ENCODE measurements around the gene HBS1L. TPM values are rescaled to one million over a fixed set of nuclear protein-coding genes. Genes with fewer than 3 reads are reported as not detected.
A peak's percentile ranks its signal among the peaks of the same experiment; 100 is the strongest.

The HBS1L gene
- total and polyA plus RNA-seq, 9 of the 15 experiments (the other 6 are each of a cell fraction or from before 2014, with no cell fraction given): 101 to 199 (median 145) TPM

GRCh38 chr6:135087403-135087802, 32.8 kb upstream of the HBS1L start:
- intact Hi-C loops (cut with micrococcal nuclease) (loop anchor here (2.0 to 10.0 kb wide), 4 partner anchors 33 to 237 kb away; partner anchors contain the start of genes HBS1L and MYB), in situ Hi-C loops (cut with MboI) (no loop called here)
- Histone ChIP-seq H3K27ac (ENCODE audit: extremely low read depth, low read depth, low read length) (peak overlapping the region; percentile 30; the same call in 1 of the 3 replicates), H3K9ac (ENCODE audit: insufficient read depth in 1 of 2, low read depth in 2 of 2, low read length in 2 of 2) (no peak overlapping the region), H3K36me3 (ENCODE audit: control insufficient read depth, insufficient read depth, low read length) (peaks cover 7% of the 10 kb centered on the region; the same call in 2 of the 3 replicates), H3K27me3 (ENCODE audit: control insufficient read depth in 2 of 2, insufficient read depth in 2 of 2, low read length in 2 of 2) (no peaks in the 10 kb centered on the region), H2AFZ (ENCODE audit: low read depth, low read length) (peak overlapping the region; percentile 84), H4K20me1 (replicated peaks; ENCODE audit: control insufficient read depth, insufficient read depth, low read length) (no peaks in the 10 kb centered on the region), H3K9me1 (ENCODE audit: control insufficient read depth, insufficient read depth, low read length) (no peaks in the 10 kb centered on the region), H3K9me3 (replicated peaks; ENCODE audit: control insufficient read depth, insufficient read depth, low read depth, low read length) (peaks cover 11% of the 10 kb centered on the region; the same call in 1 of the 2 replicates), H3K4me2 (ENCODE audit: insufficient read depth, low read length) (0 out of 2 replicates have a peak overlapping the region, but pooled peaks have one; percentile 22), H3K4me3 (no peak overlapping the region), H3K79me2 (ENCODE audit: control insufficient read depth, insufficient read depth, low read length) (no peaks in the 10 kb centered on the region), H3K4me1 (replicated peaks in 1 of 2; ENCODE audit: control insufficient read depth in 2 of 2, insufficient read depth in 2 of 2, low read length in 2 of 2) (peaks cover 25 to 76% of the 10 kb centered on the region in 2 experiments)
- DNase-seq (ENCODE audit: extremely low read depth in 1 of 4, low spot score in 3 of 4) (peak in 2 of 4 experiments; percentile 41 to 77), ATAC-seq (peak; percentile 62), FAIRE-seq (peak; percentile 6)
- WGBS (ENCODE audit: insufficient coverage, low coverage, missing lambda C conversion rate): 76% methylated on average over 3 of the region's 3 CpGs
- ChIA-PET CTCF (ENCODE audit: low intra/inter-chr PET ratio) (no interaction called here), POLR2A (no interaction called here)
- no TSS peak for BruUV-seq (replicated peaks)
- TF ChIP-seq ZNF592 (IDR thresholded peaks at IDR 0.05): peak; percentile 24; the same call in 1 of the 2 replicates
- TF ChIP-seq, protein P1, sequence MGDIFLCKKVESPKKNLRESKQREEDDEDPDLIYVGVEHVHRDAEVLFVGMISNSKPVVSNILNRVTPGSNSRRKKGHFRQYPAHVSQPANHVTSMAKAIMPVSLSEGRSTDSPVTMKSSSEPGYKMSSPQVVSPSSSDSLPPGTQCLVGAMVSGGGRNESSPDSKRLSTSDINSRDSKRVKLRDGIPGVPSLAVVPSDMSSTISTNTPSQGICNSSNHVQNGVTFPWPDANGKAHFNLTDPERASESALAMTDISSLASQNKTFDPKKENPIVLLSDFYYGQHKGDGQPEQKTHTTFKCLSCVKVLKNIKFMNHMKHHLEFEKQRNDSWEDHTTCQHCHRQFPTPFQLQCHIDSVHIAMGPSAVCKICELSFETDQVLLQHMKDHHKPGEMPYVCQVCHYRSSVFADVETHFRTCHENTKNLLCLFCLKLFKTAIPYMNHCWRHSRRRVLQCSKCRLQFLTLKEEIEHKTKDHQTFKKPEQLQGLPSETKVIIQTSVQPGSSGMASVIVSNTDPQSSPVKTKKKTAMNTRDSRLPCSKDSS (IDR thresholded peaks at IDR 0.05; ENCODE audit: low read depth, partially characterized antibody): no peak
- TF ChIP-seq, protein P2, sequence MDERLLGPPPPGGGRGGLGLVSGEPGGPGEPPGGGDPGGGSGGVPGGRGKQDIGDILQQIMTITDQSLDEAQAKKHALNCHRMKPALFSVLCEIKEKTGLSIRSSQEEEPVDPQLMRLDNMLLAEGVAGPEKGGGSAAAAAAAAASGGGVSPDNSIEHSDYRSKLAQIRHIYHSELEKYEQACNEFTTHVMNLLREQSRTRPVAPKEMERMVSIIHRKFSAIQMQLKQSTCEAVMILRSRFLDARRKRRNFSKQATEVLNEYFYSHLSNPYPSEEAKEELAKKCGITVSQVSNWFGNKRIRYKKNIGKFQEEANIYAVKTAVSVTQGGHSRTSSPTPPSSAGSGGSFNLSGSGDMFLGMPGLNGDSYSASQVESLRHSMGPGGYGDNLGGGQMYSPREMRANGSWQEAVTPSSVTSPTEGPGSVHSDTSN (CRISPR knock-in tag; IDR thresholded peaks at IDR 0.05; ENCODE audit: low read depth): no peak
- TF ChIP-seq, protein P2 (tag; conservative IDR thresholded peaks at IDR 0.05; ENCODE audit: low read depth): peak; percentile 19; the same call in 1 of the 2 replicates
- peak; percentile 11; the same call in 1 of the 2 replicates for TF ChIP-seq ADNP (tag; IDR thresholded peaks at IDR 0.05)
- no peak for TF ChIP-seq ZZZ3 (IDR thresholded peaks at IDR 0.05)
- no peak for TF ChIP-seq NFE2 (IDR thresholded peaks at IDR 0.05; ENCODE audit: low read depth)
- TF ChIP-seq SMAD2 (IDR thresholded peaks at IDR 0.05; ENCODE audit: low read depth, low read length): no peak
- peak; percentile 50 to 59 (median 51); a peak in 5 of 6 replicates for TF ChIP-seq CTCF (IDR thresholded peaks at IDR 0.05 in 2 of 3, conservative IDR thresholded peaks at IDR 0.05 in 1 of 3; ENCODE audit: insufficient read depth in 2 of 3, low read depth in 1 of 3, low read length in 3 of 3)
- TF ChIP-seq KLF10 (CRISPR knock-in tag; IDR thresholded peaks at IDR 0.05): no peak
- TF ChIP-seq EHMT2 (IDR thresholded peaks at IDR 0.05): 0 out of 2 replicates have a peak, but pooled peaks have one; percentile 23
